Superior temporal gyrus (tissue), 1 donor: ENCODE results near the gene SMC3.
"Not testable (repeated sequence)": the region's sequence is repeated elsewhere in the genome, so short reads cannot be mapped to it uniquely, and the experiment has no call there.

ENCODE experiments used
- DNase-seq: peaks from one replicate; pipeline ENCODE4 v3.0.0-alpha.2; 2016; ENCODE audit errors: extremely low spot score

Gene SMC3

GRCh38 chr10:110625356-110625894 lies 57.9 kb downstream of the SMC3 start:
- no peak for DNase-seq

GRCh38 chr10:110625951-110626855 lies 58.7 kb downstream of the SMC3 start:
- no peak for DNase-seq

- DNase-seq = no peak
Observed at GRCh38 chr10:110628161-110628560, 60.7 kb downstream of the SMC3 start.

GRCh38 chr10:110629680-110630191 lies 62.2 kb downstream of the SMC3 start:
- DNase-seq = no peak

GRCh38 chr10:110631934-110632333 lies 64.4 kb downstream of the SMC3 start:
- no peak for DNase-seq

GRCh38 chr10:110632591-110633215 lies 65.2 kb downstream of the SMC3 start:
- no peak for DNase-seq

GRCh38 chr10:110634527-110635209 lies 67.2 kb downstream of the SMC3 start:
- no peak for DNase-seq

GRCh38 chr10:110636572-110636931 lies 69.1 kb downstream of the SMC3 start:
- no peak for DNase-seq

- no peak for DNase-seq
Observed at GRCh38 chr10:110636932-110637557, 69.5 kb downstream of the SMC3 start.

GRCh38 chr10:110637558-110638053 lies 70.1 kb downstream of the SMC3 start:
- DNase-seq = no peak

GRCh38 chr10:110638319-110638718 lies 70.8 kb downstream of the SMC3 start:
- DNase-seq = no peak

- DNase-seq = not testable (repeated sequence)
Observed at GRCh38 chr10:110639046-110639445, 71.6 kb downstream of the SMC3 start.

- not testable (repeated sequence) for DNase-seq
Observed at GRCh38 chr10:110639858-110640257, 72.4 kb downstream of the SMC3 start.

GRCh38 chr10:110641256-110641655 lies 73.8 kb downstream of the SMC3 start:
- no peak for DNase-seq

- no peak for DNase-seq
Observed at GRCh38 chr10:110642204-110643034, 74.9 kb downstream of the SMC3 start.

GRCh38 chr10:110643035-110643652 lies 75.6 kb downstream of the SMC3 start:
- no peak for DNase-seq

GRCh38 chr10:110643653-110644597 lies 76.4 kb downstream of the SMC3 start, which contains the start of gene RBM20:
TSS of gene RBM20 (plus strand) at chr10:110644336. CDS start at chr10:110644455, 119 bp downstream.
- DNase-seq = no peak

- no peak for DNase-seq
Observed at GRCh38 chr10:110644598-110645462, 77.3 kb downstream of the SMC3 start.
